Activated CD4-positive, alpha-beta memory T cell treated with anti-CD3 and anti-CD28 coated beads, Interleukin-2, amount 10 ng/mL, durations not matched to agents 7 days and 5 days (primary cell): Measurements from ENCODE around the gene TNS3. TPM values are rescaled to one million over a fixed set of nuclear protein-coding genes. Genes with fewer than 3 reads are reported as not detected.

ENCODE experiments used
- CTCF ChIA-PET: fragments of 350-600 bp; sonication (Branson Sonifier 250); formaldehyde crosslinking; loops from one replicate; lab custom pipeline; 2021; ENCODE audit warnings: antibody characterized with exemption, inconsistent platforms; lab: Charles Lee
- POLR2A ChIA-PET: fragments of 350-600 bp; sonication (Branson Sonifier 250); formaldehyde crosslinking; loops from one replicate; lab custom pipeline; 2021; ENCODE audit warnings: antibody characterized with exemption; lab: Charles Lee
- DNase-seq: peaks from one replicate; pipeline ENCODE4 v3.0.0-alpha.2; 2020
- H3K27ac Mint-ChIP-seq: one replicate; pipeline ENCODE4 v1.8.0; 2021; ENCODE audit warnings: mild to moderate bottlenecking, mixed read lengths
- H3K27me3 Mint-ChIP-seq: one replicate; pipeline ENCODE4 v1.8.0; 2021; ENCODE audit warnings: mixed read lengths
- H3K36me3 Mint-ChIP-seq: one replicate; pipeline ENCODE4 v1.8.0; 2021; ENCODE audit warnings: low read depth, mixed read lengths
- H3K4me1 Mint-ChIP-seq: one replicate; pipeline ENCODE4 v1.8.0; 2021; ENCODE audit warnings: mixed read lengths
- H3K4me3 Mint-ChIP-seq: one replicate; pipeline ENCODE4 v1.8.0; 2021; ENCODE audit warnings: mild to moderate bottlenecking, mixed read lengths
- H3K9me3 Mint-ChIP-seq: one replicate; pipeline ENCODE4 v1.8.0; 2021; ENCODE audit warnings: mixed read lengths
- total RNA-seq, 2 experiments: library from RNA; stranded (reverse); gene quantifications; one replicate each; pipeline ENCODE4 v1.2.3, GENCODE V29; 2021

TNS3 gene
- total RNA-seq, 2 experiments from 2014 or later, result 0.15 to 0.18 TPM

- H3K9me3 Mint-ChIP-seq, result no peaks in the 10 kb centered on the region
- H3K27ac Mint-ChIP-seq, result no peak overlapping the region
- DNase-seq, result no peak
- no peaks in the 10 kb centered on the region for H3K4me1 Mint-ChIP-seq
- H3K27me3 Mint-ChIP-seq, result peaks cover 1% of the 10 kb centered on the region
- ChIA-PET CTCF (no interaction called here), POLR2A (no interaction called here)
- H3K36me3 Mint-ChIP-seq, result no peaks in the 10 kb centered on the region
- H3K4me3 Mint-ChIP-seq, result no peak overlapping the region
These were observed 45.9 kb downstream of the TNS3 start for GRCh38 chr7:47535704-47536628.

DNA sequence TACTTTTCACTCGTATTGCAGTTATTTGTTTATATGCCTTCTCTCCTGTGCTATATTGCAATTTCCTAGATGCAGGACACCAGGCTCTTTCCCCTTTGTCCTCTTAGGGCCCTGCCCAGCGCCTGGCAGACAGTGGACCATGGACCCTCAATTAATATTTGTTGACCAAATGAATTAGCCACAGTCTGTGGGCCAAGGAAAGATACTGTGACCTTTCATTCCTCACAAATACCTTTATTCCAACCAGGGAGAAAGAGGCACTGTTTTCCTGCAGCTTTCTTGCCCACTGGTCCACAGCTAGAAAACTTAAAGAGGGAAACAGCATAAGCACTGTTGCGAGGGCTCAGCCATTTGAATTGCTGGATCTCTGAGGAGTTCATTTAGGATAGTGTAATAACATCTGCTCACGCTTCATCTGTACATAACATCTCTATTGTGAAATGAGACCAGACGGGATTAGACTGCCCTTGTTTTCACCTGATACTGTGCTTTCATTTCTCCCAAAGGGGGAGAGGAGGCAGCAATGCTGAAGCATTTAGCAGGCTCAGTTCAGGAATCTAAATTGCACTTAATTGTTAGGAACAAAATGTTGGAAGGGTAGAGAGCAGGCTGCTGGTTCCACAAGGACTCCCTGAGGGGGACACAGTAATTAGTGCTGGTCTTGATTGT is 46.7 kb downstream of the TNS3 start:
- Mint-ChIP-seq H3K9me3 (no peaks in the 10 kb centered on the region), H3K27ac (no peak overlapping the region), H3K4me3 (no peak overlapping the region), H3K36me3 (no peaks in the 10 kb centered on the region), H3K27me3 (peaks cover 1% of the 10 kb centered on the region), H3K4me1 (no peaks in the 10 kb centered on the region)
- no peak for DNase-seq
- POLR2A ChIA-PET, result no interaction called here
- CTCF ChIA-PET, result no interaction called here

DNA sequence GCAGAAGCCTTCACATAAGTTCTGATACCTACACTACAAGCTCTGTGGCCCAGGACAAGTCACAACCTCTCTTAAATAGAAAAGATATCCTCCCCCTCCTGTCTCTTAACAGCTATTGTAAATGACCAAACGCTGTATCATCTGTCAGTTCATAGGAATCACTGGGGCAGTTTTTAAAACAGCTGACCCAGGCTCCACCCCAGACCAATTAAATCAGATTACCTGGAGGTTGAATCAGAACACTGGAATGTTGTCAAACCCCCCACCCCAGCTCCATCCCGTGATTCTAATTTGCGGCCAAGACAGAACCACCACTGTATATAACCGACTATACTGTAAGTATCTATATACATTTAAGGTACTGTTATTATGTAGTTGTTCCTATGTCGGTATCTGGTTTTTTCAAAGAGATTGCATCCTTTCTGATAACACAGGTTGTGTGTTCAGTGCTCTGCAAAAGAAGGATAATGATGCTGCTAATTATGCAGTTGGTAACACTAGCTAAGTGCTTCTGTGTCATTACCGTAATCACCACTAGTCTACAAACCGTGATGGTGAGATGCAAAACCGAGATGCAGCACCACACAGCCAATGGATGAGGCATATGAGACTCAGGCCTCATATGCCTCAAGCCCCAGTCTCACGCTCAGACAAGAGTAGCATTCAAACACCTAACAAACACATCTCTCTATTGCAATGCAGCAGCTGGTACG is 47.4 kb downstream of the TNS3 start:
- H3K27me3 Mint-ChIP-seq, result peaks cover 1% of the 10 kb centered on the region
- no peak overlapping the region for H3K4me3 Mint-ChIP-seq
- POLR2A ChIA-PET, result no interaction called here
- CTCF ChIA-PET, result no interaction called here
- no peaks in the 10 kb centered on the region for H3K9me3 Mint-ChIP-seq
- DNase-seq, result no peak
- no peak overlapping the region for H3K27ac Mint-ChIP-seq
- no peaks in the 10 kb centered on the region for H3K36me3 Mint-ChIP-seq
- H3K4me1 Mint-ChIP-seq, result no peaks in the 10 kb centered on the region

DNA sequence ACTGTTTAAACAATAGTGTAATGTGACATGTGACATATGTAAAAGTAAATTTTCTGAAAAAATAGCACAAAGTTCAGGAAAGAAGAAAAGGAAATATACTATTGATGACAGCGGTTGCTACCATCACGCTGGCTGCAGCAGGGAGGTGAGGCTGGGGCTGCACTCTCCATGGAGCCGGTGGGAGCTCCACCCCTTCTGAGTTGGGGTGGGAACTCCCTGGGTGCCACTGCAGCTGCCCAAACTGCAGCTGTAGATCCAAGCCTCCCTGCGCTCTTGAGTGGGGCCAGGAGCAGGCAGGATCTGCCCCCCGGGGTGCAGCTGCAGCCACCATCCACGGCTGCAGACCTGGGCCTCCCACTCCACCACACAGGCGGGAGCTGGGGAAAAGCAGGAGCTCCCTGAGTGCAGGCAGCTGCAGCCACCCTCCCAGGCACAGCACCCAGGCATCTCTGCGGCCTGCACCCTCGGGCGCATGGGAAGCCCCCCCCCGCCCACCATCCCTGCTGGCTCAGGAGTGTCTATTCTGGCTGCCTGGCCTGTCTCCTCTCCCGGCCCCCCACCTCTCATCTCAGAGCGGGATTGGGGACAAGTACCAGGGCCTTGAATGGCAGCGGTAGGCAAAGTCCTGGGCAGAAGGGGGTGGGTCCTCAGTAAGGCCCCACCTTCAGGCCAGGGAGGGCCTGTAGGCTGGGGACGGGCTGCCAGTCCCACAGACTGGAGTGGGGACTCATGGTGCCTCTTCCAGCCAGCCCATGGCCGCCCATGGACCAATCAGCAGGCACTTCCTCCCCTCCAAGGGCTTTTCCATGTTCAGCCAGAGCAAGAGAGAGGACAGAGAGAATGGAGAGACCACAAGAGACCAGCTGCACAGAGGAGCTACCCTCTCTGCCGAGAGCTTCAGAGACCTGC is 50.1 kb downstream of the TNS3 start:
- no peak for DNase-seq
- H3K4me1 Mint-ChIP-seq, result no peaks in the 10 kb centered on the region
- CTCF ChIA-PET, result no interaction called here
- H3K27me3 Mint-ChIP-seq, result no peaks in the 10 kb centered on the region
- H3K27ac Mint-ChIP-seq, result no peak overlapping the region
- POLR2A ChIA-PET, result no interaction called here
- H3K4me3 Mint-ChIP-seq, result no peak overlapping the region
- no peaks in the 10 kb centered on the region for H3K36me3 Mint-ChIP-seq
- H3K9me3 Mint-ChIP-seq, result no peaks in the 10 kb centered on the region

DNA sequence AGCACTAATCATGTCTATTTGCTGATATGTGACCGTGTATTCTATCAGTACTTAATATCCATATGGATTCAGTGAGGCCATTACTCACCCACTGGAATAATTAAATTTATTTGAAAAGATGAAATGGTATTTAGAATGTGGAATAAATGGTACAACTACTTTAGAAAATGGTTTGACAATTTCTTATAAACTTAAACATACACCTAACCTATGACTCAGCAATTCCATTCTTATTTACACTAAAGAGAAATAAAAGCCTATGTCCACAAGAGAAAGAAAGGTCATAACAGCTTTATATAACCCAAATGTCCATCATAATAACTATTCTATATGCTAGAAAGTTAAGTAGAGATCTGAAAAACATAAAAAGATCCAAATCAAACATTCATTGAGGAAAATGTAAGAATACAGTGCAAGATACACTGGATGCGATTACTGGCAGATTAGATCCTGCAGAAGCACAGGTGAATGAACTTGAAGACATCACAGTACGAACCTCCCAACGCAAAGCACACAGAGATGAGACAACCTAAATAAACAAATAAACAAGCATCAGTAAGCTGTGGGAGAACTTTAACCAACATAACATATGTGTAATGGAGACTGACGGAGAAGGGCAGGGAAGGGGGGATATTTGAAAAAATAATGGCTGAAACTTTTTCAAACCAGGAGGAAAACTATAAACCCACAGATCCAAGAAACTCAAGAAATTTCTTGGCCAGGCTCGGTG is 51.9 kb downstream of the TNS3 start:
- no peak overlapping the region for H3K4me3 Mint-ChIP-seq
- peaks cover 2% of the 10 kb centered on the region for H3K9me3 Mint-ChIP-seq
- no peak for DNase-seq
- no peak overlapping the region for H3K27ac Mint-ChIP-seq
- H3K4me1 Mint-ChIP-seq, result no peaks in the 10 kb centered on the region
- no peaks in the 10 kb centered on the region for H3K27me3 Mint-ChIP-seq
- ChIA-PET POLR2A (no interaction called here), CTCF (no interaction called here)
- H3K36me3 Mint-ChIP-seq, result no peaks in the 10 kb centered on the region

DNA sequence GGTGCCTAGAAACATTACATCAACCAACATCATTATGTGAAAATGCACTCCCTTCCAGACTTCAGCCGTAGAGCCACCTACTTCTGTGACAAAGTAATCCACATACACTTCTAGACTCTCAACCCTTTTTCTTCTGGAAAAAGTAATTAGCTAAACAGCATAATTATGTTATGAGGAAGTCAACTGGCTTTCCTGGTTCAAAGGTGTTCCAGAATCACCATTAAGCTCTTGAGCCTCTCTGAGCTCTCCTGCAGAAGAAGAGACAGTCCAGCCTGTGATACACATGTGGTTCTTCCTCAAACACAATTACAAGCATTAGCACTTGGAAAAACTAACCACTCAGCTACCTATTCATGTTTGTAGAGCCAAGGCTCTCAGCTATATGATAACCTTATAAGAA is 52.5 kb downstream of the TNS3 start:
- Mint-ChIP-seq H3K36me3 (no peaks in the 10 kb centered on the region), H3K27ac (no peak overlapping the region), H3K4me3 (no peak overlapping the region), H3K27me3 (no peaks in the 10 kb centered on the region), H3K9me3 (peaks cover 2% of the 10 kb centered on the region), H3K4me1 (no peaks in the 10 kb centered on the region)
- ChIA-PET CTCF (no interaction called here), POLR2A (no interaction called here)
- DNase-seq, result no peak

- Mint-ChIP-seq H3K36me3 (no peaks in the 10 kb centered on the region), H3K4me3 (no peak overlapping the region), H3K27ac (no peak overlapping the region), H3K9me3 (peaks cover 2% of the 10 kb centered on the region), H3K4me1 (no peaks in the 10 kb centered on the region), H3K27me3 (no peaks in the 10 kb centered on the region)
- ChIA-PET POLR2A (no interaction called here), CTCF (no interaction called here)
- DNase-seq, result no peak
These were observed 53.4 kb downstream of the TNS3 start for GRCh38 chr7:47528471-47528870.

DNA sequence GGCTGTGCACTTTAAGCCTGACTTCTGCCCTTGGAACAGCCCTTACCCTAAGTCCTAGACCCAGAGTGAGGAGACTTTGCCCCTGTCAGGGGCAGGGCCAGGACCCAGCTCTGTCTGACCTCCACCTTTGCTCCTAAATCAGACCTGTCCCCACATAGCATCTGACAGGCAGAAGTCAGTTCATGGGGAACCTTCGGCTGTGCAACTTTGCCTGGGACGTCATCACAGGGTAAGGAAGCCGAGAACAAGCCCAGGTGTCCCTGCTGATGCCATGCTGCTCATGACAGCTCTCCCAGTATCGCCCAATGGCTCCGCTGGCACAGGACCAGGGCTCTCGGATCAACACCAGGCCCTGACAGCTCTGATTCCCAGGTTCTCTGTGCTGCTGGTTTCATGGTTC is 55.4 kb downstream of the TNS3 start:
- Mint-ChIP-seq H3K27ac (no peak overlapping the region), H3K36me3 (no peaks in the 10 kb centered on the region), H3K4me1 (no peaks in the 10 kb centered on the region), H3K4me3 (no peak overlapping the region), H3K9me3 (peaks cover 2% of the 10 kb centered on the region), H3K27me3 (no peaks in the 10 kb centered on the region)
- DNase-seq, result no peak
- ChIA-PET CTCF (no interaction called here), POLR2A (no interaction called here)

GRCh38 chr7:47525066-47525623 is 56.8 kb downstream of the TNS3 start:
- Mint-ChIP-seq H3K4me1 (no peaks in the 10 kb centered on the region), H3K27me3 (no peaks in the 10 kb centered on the region), H3K36me3 (no peaks in the 10 kb centered on the region), H3K27ac (no peak overlapping the region), H3K9me3 (peaks cover 2% of the 10 kb centered on the region), H3K4me3 (no peak overlapping the region)
- no peak for DNase-seq
- POLR2A ChIA-PET, result no interaction called here
- CTCF ChIA-PET, result no interaction called here

- peaks cover 2% of the 10 kb centered on the region for H3K9me3 Mint-ChIP-seq
- H3K4me3 Mint-ChIP-seq, result no peak overlapping the region
- H3K27ac Mint-ChIP-seq, result no peak overlapping the region
- no peaks in the 10 kb centered on the region for H3K36me3 Mint-ChIP-seq
- no peaks in the 10 kb centered on the region for H3K27me3 Mint-ChIP-seq
- CTCF ChIA-PET, result no interaction called here
- no peak for DNase-seq
- H3K4me1 Mint-ChIP-seq, result no peaks in the 10 kb centered on the region
- POLR2A ChIA-PET, result no interaction called here
These were observed 58.5 kb downstream of the TNS3 start for GRCh38 chr7:47523401-47523800.

DNA sequence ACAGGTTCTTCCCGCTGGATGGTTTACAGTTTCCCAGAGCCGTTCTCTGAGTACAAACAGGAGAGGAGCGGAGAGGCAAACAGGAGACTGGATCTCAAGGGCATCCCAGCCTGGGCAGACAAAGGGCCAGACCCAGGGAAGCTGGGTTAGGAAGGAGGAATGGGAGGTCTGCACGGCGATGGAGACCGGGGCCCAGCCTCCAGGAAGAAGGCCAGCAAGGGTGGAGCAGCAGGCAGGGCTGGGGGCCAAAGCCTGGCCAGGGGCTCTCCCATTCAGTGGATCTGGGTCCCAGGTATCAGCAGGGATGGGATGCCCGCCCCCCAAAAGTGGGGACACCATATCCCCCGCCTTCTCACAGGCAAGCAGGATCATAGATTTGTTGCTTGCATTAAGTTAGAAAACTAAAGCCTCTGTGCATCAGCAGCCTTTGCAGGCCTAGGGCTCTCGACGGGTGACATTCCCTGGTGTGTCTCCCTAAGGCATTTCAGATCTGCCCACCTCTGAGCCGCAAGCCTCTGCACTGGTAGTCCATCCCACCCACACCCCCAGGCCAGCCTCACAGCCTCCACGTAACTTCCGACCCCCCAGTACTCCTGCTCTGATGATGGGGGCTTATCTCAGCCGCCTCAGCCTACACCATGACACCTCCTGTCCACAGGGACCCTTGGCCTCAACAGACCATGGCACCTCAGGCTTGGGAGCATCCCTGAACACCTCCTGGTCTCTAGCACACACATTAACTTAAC is 59.9 kb downstream of the TNS3 start:
- CTCF ChIA-PET, result no interaction called here
- H3K36me3 Mint-ChIP-seq, result no peaks in the 10 kb centered on the region
- peaks cover 2% of the 10 kb centered on the region for H3K27me3 Mint-ChIP-seq
- no peak overlapping the region for H3K27ac Mint-ChIP-seq
- no peaks in the 10 kb centered on the region for H3K4me1 Mint-ChIP-seq
- POLR2A ChIA-PET, result no interaction called here
- peaks cover 2% of the 10 kb centered on the region for H3K9me3 Mint-ChIP-seq
- no peak overlapping the region for H3K4me3 Mint-ChIP-seq
- DNase-seq, result no peak
